Vagina (tissue), 2 donors: ENCODE measurements around the gene AGBL4. TPM values are rescaled to one million over a fixed set of nuclear protein-coding genes. Genes with fewer than 3 reads are reported as not detected.
"Not testable (repeated sequence)": the region's sequence is repeated elsewhere in the genome, so short reads cannot be mapped to it uniquely, and the experiment has no call there.

Experiments used
- DNase-seq, 2 donors: peaks; one replicate each; pipeline ENCODE4 v3.0.0-alpha.2; 2017; ENCODE audit errors: extremely low spot score in 2 of 2
- H3K27ac ChIP-seq: fragments of 200-600 bp; sonication (generic); one replicate; pipeline ENCODE4 v1.5.1; 2019
- H3K27me3 ChIP-seq: fragments of 200-600 bp; sonication (generic); one replicate; pipeline ENCODE4 v1.5.1; 2019
- H3K36me3 ChIP-seq, 2 donors: fragments of 200-600 bp; sonication (generic); one replicate each; pipeline ENCODE4 v1.5.1; 2017 to 2019
- H3K4me1 ChIP-seq: fragments of 200-600 bp; sonication (generic); one replicate; pipeline ENCODE4 v1.5.1; 2019
- H3K4me3 ChIP-seq, 2 donors: fragments of 200-600 bp; sonication (generic); 1 replicate in 1 of 2; 2 replicates in 1 of 2; pipeline ENCODE4 v1.5.1; 2016 to 2019
- H3K9me3 ChIP-seq: fragments of 200-600 bp; sonication (generic); one replicate; pipeline ENCODE4 v1.5.1; 2019
- POLR2A ChIP-seq, 2 donors: fragments of 450-650 bp; IDR thresholded peaks; one replicate each; pipeline ENCODE4 v1.6.1; 2017; ENCODE audit warnings: antibody characterized with exemption in 2 of 2, mild to moderate bottlenecking in 2 of 2, moderate library complexity in 2 of 2
- POLR2AphosphoS5 ChIP-seq, 2 donors: sonication (generic); formaldehyde crosslinking; IDR thresholded peaks; one replicate each; pipeline ENCODE4 v1.9.0; 2017; ENCODE audit warnings: antibody characterized with exemption in 2 of 2, mild to moderate bottlenecking in 2 of 2, low read depth in 1 of 2; ENCODE audit not compliant: insufficient read depth in 1 of 2
- intact Hi-C: fragments of 100-400 bp; cut with DNase I; formaldehyde crosslinking; loops from one replicate; pipeline ENCODE4 v1.15.1; 2023
- total RNA-seq: library from RNA; depleted of rRNA; stranded (reverse); fragments of >200 nt; gene quantifications from one replicate; pipeline ENCODE4 v1.2.3, GENCODE V29; 2016
- TF ChIP-seq, protein P1 (sequence below), 3 experiments: fragments of 450-650 bp in 2 of 3; fragments of 200-600 bp in 1 of 3; sonication (generic) in 1 of 3; IDR thresholded peaks; one replicate each; pipeline ENCODE4 v1.5.1; 2017 to 2019; ENCODE audit warnings: antibody characterized with exemption in 3 of 3, mild to moderate bottlenecking in 2 of 3, moderate library complexity in 2 of 3

AGBL4 gene
- total RNA-seq, 1 donor from 2014 or later: not detected

DNA sequence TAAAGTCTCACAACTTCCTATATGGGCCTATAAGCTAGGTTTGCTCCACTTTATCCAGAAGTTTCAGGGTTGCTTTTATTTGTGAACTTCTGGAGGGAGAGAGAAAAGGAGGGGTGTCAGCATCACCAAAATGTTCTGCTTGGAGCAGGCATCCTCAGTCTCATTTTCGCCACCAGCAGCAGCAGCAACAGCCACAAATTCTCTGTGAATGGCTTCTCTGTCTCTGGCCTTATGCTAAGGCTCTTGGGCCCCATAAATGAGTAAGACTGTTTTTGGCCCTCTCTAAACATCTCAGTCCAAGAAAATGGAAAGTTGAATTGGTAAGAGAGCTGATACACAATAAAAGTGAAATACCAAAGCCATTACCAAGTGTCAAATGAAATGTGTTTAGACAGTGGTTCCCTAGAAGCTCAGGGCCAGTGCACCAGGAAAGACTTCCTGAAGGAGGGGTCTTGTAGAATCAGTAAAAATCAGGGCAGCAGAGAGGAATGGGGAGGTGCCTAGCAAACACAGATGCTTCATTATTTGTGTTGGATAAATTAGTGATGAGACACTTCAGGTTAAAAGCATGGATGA, 1498.8 kb downstream of the AGBL4 start:
- intact Hi-C loops: no loop called here
- no peak for DNase-seq
- no peaks in the 10 kb centered on the region for H3K36me3 ChIP-seq

DNA sequence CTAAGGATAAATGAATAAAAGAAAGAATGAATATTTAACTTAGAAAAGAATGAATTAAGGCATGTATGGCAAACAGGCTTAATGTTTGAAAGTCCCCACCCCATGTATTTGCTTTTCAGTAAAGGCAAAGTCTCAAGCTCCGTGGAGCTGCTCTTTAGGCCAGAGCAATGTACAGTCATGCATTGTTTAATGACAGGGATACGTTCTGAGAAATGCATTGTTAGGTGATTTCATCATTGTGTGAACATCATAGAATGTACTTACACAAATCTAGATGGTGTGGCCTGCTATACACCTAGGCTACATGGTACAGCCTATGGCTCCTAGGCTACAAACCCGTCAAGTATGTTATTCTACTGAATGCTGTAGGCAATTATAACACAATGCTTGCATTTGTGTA, 1500.2 kb downstream of the AGBL4 start:
- TF ChIP-seq, protein P1, sequence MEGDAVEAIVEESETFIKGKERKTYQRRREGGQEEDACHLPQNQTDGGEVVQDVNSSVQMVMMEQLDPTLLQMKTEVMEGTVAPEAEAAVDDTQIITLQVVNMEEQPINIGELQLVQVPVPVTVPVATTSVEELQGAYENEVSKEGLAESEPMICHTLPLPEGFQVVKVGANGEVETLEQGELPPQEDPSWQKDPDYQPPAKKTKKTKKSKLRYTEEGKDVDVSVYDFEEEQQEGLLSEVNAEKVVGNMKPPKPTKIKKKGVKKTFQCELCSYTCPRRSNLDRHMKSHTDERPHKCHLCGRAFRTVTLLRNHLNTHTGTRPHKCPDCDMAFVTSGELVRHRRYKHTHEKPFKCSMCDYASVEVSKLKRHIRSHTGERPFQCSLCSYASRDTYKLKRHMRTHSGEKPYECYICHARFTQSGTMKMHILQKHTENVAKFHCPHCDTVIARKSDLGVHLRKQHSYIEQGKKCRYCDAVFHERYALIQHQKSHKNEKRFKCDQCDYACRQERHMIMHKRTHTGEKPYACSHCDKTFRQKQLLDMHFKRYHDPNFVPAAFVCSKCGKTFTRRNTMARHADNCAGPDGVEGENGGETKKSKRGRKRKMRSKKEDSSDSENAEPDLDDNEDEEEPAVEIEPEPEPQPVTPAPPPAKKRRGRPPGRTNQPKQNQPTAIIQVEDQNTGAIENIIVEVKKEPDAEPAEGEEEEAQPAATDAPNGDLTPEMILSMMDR (IDR thresholded peaks at IDR 0.05): no peak
- no peak for TF ChIP-seq POLR2AphosphoS5 (IDR thresholded peaks at IDR 0.05; ENCODE audit: insufficient read depth in 1 of 2, low read depth in 1 of 2)
- TF ChIP-seq POLR2A (IDR thresholded peaks at IDR 0.05): no peak
- no peaks in the 10 kb centered on the region for H3K4me1 ChIP-seq
- H3K9me3 ChIP-seq: no peaks in the 10 kb centered on the region
- H3K27me3 ChIP-seq: no peaks in the 10 kb centered on the region
- no peak overlapping the region for H3K27ac ChIP-seq
- H3K4me3 ChIP-seq: no peak overlapping the region
- intact Hi-C loops: no loop called here
- no peak for DNase-seq
- no peaks in the 10 kb centered on the region for H3K36me3 ChIP-seq

More for the DNA sequence above, 1498.8 kb downstream of the AGBL4 start:
- H3K27ac ChIP-seq: no peak overlapping the region
- no peak overlapping the region for H3K4me3 ChIP-seq
- TF ChIP-seq POLR2A (IDR thresholded peaks at IDR 0.05): no peak
- no peaks in the 10 kb centered on the region for H3K4me1 ChIP-seq
- H3K9me3 ChIP-seq: no peaks in the 10 kb centered on the region
- no peaks in the 10 kb centered on the region for H3K27me3 ChIP-seq

DNA sequence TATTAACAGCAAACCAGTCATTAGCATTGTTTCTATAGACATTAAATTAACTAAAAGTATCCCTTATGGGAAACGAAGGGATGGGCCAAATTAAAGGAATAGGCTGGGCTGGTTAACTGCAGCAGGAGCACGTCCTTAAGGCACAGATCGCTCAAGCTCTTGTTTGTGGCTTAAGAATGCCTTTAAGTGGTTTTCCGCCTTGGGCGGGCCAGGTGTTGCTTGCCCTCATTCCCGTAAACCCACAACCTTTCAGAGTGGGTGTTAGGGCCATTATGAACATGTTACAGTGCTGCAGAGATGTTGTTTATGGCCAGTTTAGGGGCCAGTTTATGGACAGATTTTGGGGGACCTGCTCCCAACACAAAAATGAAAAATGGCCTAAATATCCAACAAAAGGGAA, 1503.9 kb downstream of the AGBL4 start:
- H3K4me3 ChIP-seq, H3K27me3 ChIP-seq, H3K27ac ChIP-seq, H3K4me1 ChIP-seq, DNase-seq, intact Hi-C loops, H3K36me3 ChIP-seq, H3K9me3 ChIP-seq: not testable (repeated sequence)

DNA sequence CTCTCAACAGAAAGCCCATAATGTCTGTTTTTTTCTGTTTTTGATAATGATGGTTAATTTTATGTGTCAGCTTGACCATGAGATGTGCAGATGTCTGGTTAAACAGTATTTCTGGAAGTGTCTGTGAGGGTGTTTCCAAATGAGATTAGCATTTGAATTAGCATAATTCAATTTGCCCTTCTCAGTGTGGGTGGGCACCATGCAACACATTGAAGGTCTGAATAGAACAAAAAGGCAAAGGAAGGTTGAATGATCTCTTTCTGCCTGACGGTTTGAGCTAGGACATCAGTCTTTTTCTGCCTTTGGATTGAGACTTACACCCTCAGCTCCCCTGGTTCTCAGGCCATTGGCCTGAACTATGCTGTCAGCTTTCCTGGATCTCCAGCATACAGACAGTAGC, 1516.9 kb downstream of the AGBL4 start:
- intact Hi-C loops: no loop called here
- Histone ChIP-seq H3K27ac (no peak overlapping the region), H3K9me3 (no peaks in the 10 kb centered on the region), H3K4me3 (no peak overlapping the region), H3K4me1 (no peaks in the 10 kb centered on the region), H3K36me3 (no peaks in the 10 kb centered on the region), H3K27me3 (no peaks in the 10 kb centered on the region)
- TF ChIP-seq, protein P1 (IDR thresholded peaks at IDR 0.05): no peak
- TF ChIP-seq POLR2A (IDR thresholded peaks at IDR 0.05): no peak
- TF ChIP-seq POLR2AphosphoS5 (IDR thresholded peaks at IDR 0.05; ENCODE audit: insufficient read depth in 1 of 2, low read depth in 1 of 2): no peak
- no peak for DNase-seq

DNA sequence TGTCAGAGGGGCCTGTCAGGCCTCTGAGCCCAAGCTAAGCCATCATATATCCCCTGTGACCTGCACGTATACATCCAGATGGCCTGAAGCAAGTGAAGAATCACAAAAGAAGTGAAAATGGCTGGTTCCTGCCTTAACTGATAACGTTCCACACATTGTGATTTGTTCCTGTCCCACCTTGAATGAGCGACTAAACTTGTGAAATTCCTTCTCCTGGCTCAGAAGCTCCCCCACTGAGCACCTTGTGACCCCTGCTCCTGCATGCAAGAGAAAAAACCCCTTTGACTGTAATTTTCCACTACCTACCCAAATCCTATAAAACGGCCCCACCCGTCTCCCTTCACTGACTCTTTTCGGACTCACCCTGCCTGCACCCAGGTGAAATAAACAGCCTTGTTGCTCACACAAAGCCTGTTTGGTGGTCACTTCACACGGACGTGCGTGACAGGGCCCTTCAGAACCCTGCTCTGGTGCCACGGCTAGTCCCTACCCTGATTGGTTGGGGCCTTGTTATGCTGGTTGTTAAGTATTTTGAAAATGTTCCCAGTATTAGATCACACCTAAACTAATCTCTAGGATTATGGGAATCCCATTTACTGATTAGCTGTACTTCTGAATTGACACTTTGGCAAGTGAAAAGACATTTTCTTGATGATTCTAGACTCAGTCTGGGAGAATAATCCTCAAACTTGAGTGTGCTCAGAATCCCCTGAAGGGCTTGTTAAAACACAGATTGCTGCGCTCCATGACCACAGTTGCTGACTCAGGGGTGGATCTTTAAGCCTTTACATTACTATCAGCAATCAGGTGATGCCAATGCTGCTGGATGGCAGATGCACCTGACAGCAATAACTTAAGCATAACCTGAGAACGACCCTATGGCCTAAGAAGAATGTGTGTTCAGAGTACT, 1523.0 kb downstream of the AGBL4 start:
- H3K27ac ChIP-seq: no peak overlapping the region
- no peak for TF ChIP-seq POLR2AphosphoS5 (IDR thresholded peaks at IDR 0.05; ENCODE audit: insufficient read depth in 1 of 2, low read depth in 1 of 2)
- TF ChIP-seq, protein P1 (IDR thresholded peaks at IDR 0.05): no peak
- TF ChIP-seq POLR2A (IDR thresholded peaks at IDR 0.05): no peak
- no peak overlapping the region for H3K4me3 ChIP-seq

DNA sequence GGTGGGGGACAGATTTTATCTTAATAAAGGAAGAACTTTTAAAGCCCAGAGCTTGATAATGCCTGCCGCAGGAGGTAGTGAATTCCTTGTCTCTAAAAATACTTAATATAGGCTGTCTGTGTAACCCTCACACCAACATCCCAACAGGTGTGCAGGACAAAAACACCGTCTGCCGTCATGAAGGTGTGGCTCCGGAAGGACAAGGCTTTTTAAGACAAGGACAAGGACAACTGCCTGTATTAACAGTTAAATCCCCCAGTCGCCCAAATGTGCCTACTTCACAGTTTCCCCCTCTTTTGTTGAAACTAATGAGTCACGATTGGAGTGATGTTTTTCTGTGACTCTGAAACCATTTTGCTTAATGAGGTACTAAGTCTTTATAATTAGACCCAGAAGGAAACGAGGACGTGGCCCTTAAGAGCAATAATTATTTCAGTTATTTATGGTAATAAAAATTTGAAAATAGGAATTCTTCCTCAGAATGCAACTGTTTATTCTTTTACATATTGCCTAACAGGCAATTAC, 1524.5 kb downstream of the AGBL4 start:
- Histone ChIP-seq H3K4me1 (peaks cover 23% of the 10 kb centered on the region), H3K4me3 (no peak overlapping the region), H3K27ac (no peak overlapping the region), H3K27me3 (no peaks in the 10 kb centered on the region), H3K36me3 (no peaks in the 10 kb centered on the region), H3K9me3 (no peaks in the 10 kb centered on the region)
- intact Hi-C loops: no loop called here
- DNase-seq: no peak
- TF ChIP-seq POLR2A (IDR thresholded peaks at IDR 0.05) (no peak), POLR2AphosphoS5 (IDR thresholded peaks at IDR 0.05; ENCODE audit: insufficient read depth in 1 of 2, low read depth in 1 of 2) (no peak)
- TF ChIP-seq, protein P1 (IDR thresholded peaks at IDR 0.05): no peak

More for the DNA sequence above, 1523.0 kb downstream of the AGBL4 start:
- intact Hi-C loops: no loop called here
- H3K36me3 ChIP-seq: no peaks in the 10 kb centered on the region
- H3K4me1 ChIP-seq: peaks cover 8% of the 10 kb centered on the region
- H3K27me3 ChIP-seq: no peaks in the 10 kb centered on the region
- H3K9me3 ChIP-seq: no peaks in the 10 kb centered on the region
- no peak for DNase-seq
